Measurements from ENCODE around the gene SLC44A3. TPM values are rescaled to one million over a fixed set of nuclear protein-coding genes. Genes with fewer than 3 reads are reported as not detected.

The SLC44A3 gene
- not detected for total RNA-seq

- ChIA-PET CTCF (interaction anchor here (0.9 kb wide), 1 partner anchor 15 kb away, joined by 3 read pairs; no protein-coding TSS in a partner anchor), POLR2A (no interaction called here)
- ATAC-seq, result peak; percentile 77
- peaks cover 3% of the 10 kb centered on the region for H3K4me1 Mint-ChIP-seq (ENCODE audit: low read depth)
- peak within 1 kb of the TSS; percentile 54 for H3K4me3 Mint-ChIP-seq
- intact Hi-C loops (cut with micrococcal nuclease), result no loop called here
- no peak within 1 kb of the TSS for H3K27ac Mint-ChIP-seq
- TF ChIP-seq, protein P1, sequence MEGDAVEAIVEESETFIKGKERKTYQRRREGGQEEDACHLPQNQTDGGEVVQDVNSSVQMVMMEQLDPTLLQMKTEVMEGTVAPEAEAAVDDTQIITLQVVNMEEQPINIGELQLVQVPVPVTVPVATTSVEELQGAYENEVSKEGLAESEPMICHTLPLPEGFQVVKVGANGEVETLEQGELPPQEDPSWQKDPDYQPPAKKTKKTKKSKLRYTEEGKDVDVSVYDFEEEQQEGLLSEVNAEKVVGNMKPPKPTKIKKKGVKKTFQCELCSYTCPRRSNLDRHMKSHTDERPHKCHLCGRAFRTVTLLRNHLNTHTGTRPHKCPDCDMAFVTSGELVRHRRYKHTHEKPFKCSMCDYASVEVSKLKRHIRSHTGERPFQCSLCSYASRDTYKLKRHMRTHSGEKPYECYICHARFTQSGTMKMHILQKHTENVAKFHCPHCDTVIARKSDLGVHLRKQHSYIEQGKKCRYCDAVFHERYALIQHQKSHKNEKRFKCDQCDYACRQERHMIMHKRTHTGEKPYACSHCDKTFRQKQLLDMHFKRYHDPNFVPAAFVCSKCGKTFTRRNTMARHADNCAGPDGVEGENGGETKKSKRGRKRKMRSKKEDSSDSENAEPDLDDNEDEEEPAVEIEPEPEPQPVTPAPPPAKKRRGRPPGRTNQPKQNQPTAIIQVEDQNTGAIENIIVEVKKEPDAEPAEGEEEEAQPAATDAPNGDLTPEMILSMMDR (IDR thresholded peaks at IDR 0.05), result no peak
- H3K9me3 Mint-ChIP-seq, result no peaks in the 10 kb centered on the region
- H3K27me3 Mint-ChIP-seq, result peaks cover 42% of the 10 kb centered on the region
- peak; percentile 30 for DNase-seq
- no peaks in the 10 kb centered on the region for H3K36me3 Mint-ChIP-seq (ENCODE audit: low read depth)
Observed at GRCh38 chr1:94819945-94820746, at the start of gene SLC44A3. SLC44A3 (plus strand) TSS chr1:94820357; CDS start chr1:94820452, 95 bp downstream.

- Mint-ChIP-seq H3K36me3 (ENCODE audit: low read depth) (no peaks in the 10 kb centered on the region), H3K4me1 (ENCODE audit: low read depth) (no peaks in the 10 kb centered on the region), H3K4me3 (no peak overlapping the region), H3K27ac (no peak overlapping the region), H3K27me3 (peaks cover 6% of the 10 kb centered on the region), H3K9me3 (no peaks in the 10 kb centered on the region)
- ATAC-seq (no peak), DNase-seq (no peak)
- CTCF ChIA-PET, result no interaction called here
- intact Hi-C loops (cut with micrococcal nuclease), result no loop called here
- TF ChIP-seq, protein P1 (IDR thresholded peaks at IDR 0.05), result no peak
- POLR2A ChIA-PET, result no interaction called here
Observed at GRCh38 chr1:94772230-94772641, 47.9 kb upstream of the SLC44A3 start.

DNA sequence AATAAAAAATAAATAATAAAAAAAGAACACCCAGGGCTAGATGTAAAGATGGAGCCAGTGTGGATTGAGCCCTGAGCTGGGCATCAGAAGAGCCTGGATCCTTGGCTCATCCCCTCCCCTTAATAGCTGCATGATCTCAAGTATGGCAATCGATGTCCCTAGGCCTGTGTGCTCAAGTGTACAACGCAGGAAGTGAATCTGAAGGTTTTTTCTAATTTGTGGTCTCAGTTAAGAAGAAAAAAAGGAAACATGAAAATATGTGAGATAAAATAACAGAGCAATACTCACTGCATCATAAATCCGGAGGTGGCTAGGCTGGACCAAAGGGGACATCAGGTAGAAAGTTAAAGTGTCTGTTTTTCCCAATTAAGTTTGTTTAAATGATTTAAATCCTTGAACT is 47.3 kb upstream of the SLC44A3 start:
- H3K4me1 Mint-ChIP-seq (ENCODE audit: low read depth), result no peaks in the 10 kb centered on the region
- peaks cover 6% of the 10 kb centered on the region for H3K27me3 Mint-ChIP-seq
- H3K4me3 Mint-ChIP-seq, result no peak overlapping the region
- intact Hi-C loops (cut with micrococcal nuclease), result no loop called here
- H3K27ac Mint-ChIP-seq, result no peak overlapping the region
- DNase-seq (no peak), ATAC-seq (no peak)
- ChIA-PET POLR2A (interaction anchor here (0.6 kb wide), 1 partner anchor 1916 kb away, joined by 3 read pairs; no protein-coding TSS in a partner anchor), CTCF (no interaction called here)
- TF ChIP-seq, protein P1 (IDR thresholded peaks at IDR 0.05), result no peak
- no peaks in the 10 kb centered on the region for H3K9me3 Mint-ChIP-seq
- H3K36me3 Mint-ChIP-seq (ENCODE audit: low read depth), result no peaks in the 10 kb centered on the region

DNA sequence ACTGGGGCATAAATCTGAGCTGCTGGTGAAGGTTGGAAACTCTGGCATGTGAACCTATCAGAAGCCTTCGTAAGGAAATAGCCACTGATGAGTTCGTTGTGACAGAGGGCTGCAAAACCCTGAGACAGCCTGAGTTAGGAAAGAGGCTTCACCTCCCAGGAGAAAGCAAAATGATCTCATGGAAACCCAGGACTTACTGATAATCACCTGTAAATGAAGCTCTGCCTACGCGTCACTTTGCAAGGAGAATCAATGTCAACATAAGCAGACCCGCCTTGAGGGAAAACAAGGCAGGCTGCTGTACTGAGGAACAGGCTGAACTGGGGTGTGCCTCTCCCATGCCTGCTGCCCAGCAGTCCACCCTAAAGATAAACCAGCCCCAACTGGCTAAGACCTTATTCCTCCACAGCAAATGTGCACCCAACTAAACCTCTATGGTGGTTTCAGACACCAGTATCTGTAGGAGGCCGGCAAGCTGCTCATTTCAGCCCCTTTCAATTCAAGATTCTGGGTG is 46.8 kb upstream of the SLC44A3 start:
- no peaks in the 10 kb centered on the region for H3K9me3 Mint-ChIP-seq

More for the DNA sequence above, 46.8 kb upstream of the SLC44A3 start:
- H3K4me1 Mint-ChIP-seq (ENCODE audit: low read depth), result no peaks in the 10 kb centered on the region
- TF ChIP-seq, protein P1 (IDR thresholded peaks at IDR 0.05), result no peak
- H3K36me3 Mint-ChIP-seq (ENCODE audit: low read depth), result no peaks in the 10 kb centered on the region
- ChIA-PET CTCF (no interaction called here), POLR2A (interaction anchor here (0.6 kb wide), 1 partner anchor 1916 kb away, joined by 3 read pairs; no protein-coding TSS in a partner anchor)
- H3K4me3 Mint-ChIP-seq, result no peak overlapping the region
- no peak for DNase-seq
- ATAC-seq, result no peak
- intact Hi-C loops (cut with micrococcal nuclease), result no loop called here
- H3K27me3 Mint-ChIP-seq, result peaks cover 6% of the 10 kb centered on the region
- no peak overlapping the region for H3K27ac Mint-ChIP-seq

Measured in activated CD8-positive, alpha-beta T cell treated with anti-CD3 and anti-CD28 coated beads for 36 hours (primary cell).